Measurements from ENCODE around the gene CXCL16.

The CXCL16 gene

GRCh38 chr17:4751932-4752331 lies 12.2 kb upstream of the CXCL16 start:
- no peak for DNase-seq (ENCODE audit: low read depth)
- TF ChIP-seq CTCF (IDR thresholded peaks at IDR 0.05; ENCODE audit: control insufficient read depth, extremely low read depth, insufficient read depth), result no peak
- no peak overlapping the region for H3K4me3 ChIP-seq (ENCODE audit: low read depth, low read length)

- H3K4me3 ChIP-seq (ENCODE audit: low read depth, low read length), result no peak overlapping the region
- no peak for TF ChIP-seq CTCF (IDR thresholded peaks at IDR 0.05; ENCODE audit: control insufficient read depth, extremely low read depth, insufficient read depth)
Observed at GRCh38 chr17:4750606-4751005, 10.9 kb upstream of the CXCL16 start.

GRCh38 chr17:4748686-4749085 lies 9.0 kb upstream of the CXCL16 start:
- no peak for TF ChIP-seq CTCF (IDR thresholded peaks at IDR 0.05; ENCODE audit: control insufficient read depth, extremely low read depth, insufficient read depth)
- no peak for DNase-seq (ENCODE audit: low read depth)
- H3K4me3 ChIP-seq (ENCODE audit: low read depth, low read length), result no peak overlapping the region

More at GRCh38 chr17:4750606-4751005, 10.9 kb upstream of the CXCL16 start:
- DNase-seq (ENCODE audit: low read depth), result no peak

DNA sequence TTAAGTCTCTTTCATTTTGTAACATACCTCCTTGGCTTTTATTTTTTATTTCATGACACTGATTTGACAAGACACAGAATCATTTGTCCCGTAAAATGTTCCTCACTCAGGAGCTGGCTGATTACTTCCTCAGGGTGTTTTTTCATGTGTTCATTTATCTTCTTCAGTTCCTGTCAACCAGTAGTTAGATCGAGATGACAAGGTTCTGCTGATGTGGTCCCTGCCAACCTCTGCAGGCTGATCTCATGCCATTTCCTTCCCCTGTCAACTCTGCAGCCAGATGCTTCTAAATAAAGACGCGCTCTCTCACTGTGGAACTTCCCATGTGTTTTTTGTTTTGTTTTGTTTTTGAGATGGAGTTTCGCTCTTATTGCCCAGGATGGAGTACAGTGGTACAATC lies 8.1 kb upstream of the CXCL16 start:
- no peak overlapping the region for H3K4me3 ChIP-seq (ENCODE audit: low read depth, low read length)
- TF ChIP-seq CTCF (IDR thresholded peaks at IDR 0.05; ENCODE audit: control insufficient read depth, extremely low read depth, insufficient read depth), result no peak
- DNase-seq (ENCODE audit: low read depth), result no peak

DNA sequence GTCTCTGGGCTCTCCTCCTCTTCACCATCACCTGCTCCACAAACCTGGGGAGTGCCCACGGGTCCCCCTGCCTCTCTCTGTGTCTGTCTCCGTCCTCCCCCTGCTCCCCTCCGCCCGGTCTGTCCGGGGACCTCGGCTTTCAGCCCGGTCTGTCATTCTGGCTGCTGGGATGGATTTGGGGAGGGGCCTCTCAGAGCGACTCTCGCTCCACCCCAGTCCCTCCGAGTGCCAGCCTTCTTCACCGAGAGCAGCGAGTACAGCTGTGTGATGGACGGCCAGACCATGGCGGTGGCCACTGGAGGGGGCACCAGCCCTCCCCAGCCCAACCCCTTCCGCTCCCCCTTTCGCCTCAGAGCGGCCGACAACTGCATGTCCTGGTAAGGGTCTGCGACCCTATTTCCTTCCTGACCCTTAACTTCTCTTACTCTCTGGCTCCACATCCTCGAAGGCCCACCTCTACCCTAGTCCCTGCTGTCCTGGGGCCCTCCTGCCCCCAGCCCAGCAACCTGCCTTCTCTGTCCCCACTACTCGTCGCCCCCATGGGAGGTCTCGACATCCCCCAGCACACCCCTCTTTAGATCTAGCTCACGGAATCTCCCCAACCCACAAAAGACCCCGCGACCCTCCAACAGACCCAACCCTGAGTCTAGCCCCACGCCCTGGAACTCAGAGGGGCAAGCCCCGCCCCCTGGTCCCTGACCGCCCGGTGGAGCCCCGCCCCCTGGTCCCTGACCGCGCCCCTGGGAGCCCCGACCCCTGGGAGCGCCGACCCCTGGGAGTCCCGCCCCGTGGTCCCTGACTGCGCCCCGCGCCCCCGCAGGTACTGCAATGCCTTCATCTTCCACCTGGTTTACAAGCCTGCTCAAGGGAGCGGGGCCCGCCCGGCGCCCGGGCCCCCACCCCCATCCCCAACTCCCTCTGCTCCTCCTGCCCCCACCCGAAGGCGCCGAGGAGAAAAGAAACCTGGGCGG lies 5.6 kb upstream of the CXCL16 start:
- H3K4me3 ChIP-seq (ENCODE audit: low read depth, low read length), result no peak overlapping the region
- DNase-seq (ENCODE audit: low read depth), result no peak
- no peak for TF ChIP-seq CTCF (IDR thresholded peaks at IDR 0.05; ENCODE audit: control insufficient read depth, extremely low read depth, insufficient read depth)

DNA sequence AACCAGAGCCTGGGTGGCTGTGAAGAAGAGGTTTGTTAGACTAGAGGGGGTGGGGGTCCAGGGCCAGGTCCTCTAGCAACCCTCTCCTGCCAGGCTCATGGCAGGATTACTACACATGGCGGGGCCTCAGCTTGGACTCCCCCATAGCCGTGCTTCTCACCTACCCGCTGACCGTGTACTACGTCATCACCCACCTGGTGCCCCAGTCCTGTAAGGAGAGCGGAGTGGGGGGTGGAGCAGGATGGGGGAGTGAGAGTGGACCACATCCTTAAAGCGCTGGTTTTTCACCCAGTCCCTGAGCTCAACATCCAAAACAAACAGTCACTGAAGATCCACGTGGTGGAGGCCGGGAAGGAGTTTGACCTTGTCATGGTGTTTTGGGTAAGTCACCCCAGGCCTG lies 4.2 kb upstream of the CXCL16 start:
- no peak for TF ChIP-seq CTCF (IDR thresholded peaks at IDR 0.05; ENCODE audit: control insufficient read depth, extremely low read depth, insufficient read depth)
- no peak overlapping the region for H3K4me3 ChIP-seq (ENCODE audit: low read depth, low read length)
- no peak for DNase-seq (ENCODE audit: low read depth)
